ELF-1 (cell line): ENCODE results near the gene HLA-E.
A peak's percentile ranks its signal among the peaks of the same experiment; 100 is the strongest.
"Not testable (repeated sequence)": the region's sequence is repeated elsewhere in the genome, so short reads cannot be mapped to it uniquely, and the experiment has no call there.

ENCODE experiments used
- DNase-seq: peaks from one replicate; pipeline ENCODE4 v3.0.0-alpha.2; 2016; ENCODE audit warnings: low read depth, low spot score

HLA-E gene

DNA sequence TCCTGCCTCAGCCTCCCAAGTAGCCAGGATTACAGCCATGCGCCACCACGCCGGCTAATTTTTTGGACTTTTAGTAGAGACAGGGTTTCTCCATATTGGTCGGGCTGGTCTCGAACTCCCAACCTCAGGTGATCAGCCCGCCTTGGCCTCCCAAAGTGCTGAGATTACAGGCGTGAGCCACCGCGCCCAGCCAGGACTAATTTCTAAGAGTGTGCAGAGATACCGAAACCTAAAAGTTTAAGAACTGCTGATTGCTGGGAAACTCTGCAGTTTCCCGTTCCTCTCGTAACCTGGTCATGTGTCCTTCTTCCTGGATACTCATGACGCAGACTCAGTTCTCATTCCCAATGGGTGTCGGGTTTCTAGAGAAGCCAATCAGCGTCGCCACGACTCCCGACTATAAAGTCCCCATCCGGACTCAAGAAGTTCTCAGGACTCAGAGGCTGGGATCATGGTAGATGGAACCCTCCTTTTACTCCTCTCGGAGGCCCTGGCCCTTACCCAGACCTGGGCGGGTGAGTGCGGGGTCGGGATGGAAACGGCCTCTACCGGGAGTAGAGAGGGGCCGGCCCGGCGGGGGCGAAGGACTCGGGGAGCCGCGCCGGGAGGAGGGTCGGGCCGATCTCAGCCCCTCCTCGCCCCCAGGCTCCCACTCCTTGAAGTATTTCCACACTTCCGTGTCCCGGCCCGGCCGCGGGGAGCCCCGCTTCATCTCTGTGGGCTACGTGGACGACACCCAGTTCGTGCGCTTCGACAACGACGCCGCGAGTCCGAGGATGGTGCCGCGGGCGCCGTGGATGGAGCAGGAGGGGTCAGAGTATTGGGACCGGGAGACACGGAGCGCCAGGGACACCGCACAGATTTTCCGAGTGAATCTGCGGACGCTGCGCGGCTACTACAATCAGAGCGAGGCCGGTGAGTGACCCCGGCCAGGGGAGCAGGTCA is at the start of gene HLA-E:
TSS of gene HLA-E (plus strand) at position 429 of the 945 bp plus-strand sequence. CDS start at position 452, 23 bp downstream.
- peak; percentile 97 for DNase-seq

DNA sequence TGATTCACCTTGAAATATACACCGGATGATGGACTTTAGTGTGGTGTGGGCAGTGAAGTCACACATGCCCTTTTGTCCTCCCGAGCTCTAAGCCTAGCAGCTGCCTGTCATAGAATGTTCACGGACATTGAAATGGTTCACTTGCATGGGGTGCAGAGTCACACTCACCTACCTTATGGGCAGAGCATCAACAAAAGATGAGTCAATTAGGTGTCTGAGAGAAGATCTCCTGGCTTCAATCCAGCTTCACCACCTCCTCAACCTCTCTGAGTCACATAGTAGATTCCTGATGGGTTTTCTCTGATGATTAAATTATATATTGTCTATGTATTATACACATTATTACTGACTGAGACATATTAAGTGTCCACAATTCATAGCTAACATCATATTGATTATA is 48.1 kb upstream of the HLA-E start:
- no peak for DNase-seq

DNA sequence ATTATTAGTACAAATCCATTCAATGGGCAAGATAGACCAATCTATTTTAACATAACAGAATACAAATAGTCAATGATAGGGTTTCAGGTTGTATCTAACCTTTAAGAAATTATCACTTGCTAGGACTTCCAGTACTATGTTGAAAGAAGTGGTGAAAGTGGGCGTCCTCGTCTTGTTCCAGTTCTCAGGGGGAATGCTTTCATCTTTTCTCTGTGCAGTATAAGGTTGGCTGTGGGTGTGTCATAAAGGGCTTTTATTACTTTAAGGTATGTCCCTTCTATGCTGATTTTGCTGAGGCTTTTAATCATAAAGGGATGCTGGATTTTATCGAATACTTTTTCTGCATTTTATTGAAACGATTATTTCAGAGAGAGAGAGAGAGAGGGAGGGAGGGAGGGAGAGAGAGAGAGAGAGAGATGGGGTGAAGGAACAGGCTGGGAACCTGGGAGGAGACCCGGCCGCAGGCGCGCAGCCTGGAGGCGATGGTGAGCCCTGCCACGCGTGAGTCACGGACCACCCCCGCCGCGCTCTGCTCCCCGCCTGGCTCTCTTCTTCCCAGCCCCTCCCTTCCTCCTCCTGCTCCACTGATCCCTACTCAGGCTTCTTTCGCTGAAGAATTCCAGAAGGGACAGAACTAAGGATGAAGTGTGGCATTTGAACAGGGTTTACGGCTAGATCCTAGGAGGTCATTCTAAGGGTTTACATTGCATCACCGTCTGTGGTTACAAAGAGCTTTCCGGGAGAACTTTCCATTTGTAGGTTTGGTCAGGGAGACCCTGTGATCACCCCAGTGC is 45.5 kb upstream of the HLA-E start:
- no peak for DNase-seq

DNA sequence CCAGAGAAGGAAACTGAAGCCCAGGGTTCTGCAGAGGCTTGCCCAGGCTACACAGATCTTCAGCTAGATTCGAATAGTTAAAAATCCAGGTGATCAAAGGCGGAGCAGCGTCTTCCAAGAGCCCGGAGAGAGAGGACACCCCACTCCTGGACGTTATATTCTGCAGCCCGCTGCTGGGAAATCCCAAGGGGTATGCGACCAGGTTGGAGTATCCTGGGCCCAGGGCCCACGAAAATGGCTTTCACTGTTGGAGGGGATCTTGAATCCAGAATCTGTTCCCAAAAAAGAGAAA is 44.9 kb upstream of the HLA-E start:
- no peak for DNase-seq

DNA sequence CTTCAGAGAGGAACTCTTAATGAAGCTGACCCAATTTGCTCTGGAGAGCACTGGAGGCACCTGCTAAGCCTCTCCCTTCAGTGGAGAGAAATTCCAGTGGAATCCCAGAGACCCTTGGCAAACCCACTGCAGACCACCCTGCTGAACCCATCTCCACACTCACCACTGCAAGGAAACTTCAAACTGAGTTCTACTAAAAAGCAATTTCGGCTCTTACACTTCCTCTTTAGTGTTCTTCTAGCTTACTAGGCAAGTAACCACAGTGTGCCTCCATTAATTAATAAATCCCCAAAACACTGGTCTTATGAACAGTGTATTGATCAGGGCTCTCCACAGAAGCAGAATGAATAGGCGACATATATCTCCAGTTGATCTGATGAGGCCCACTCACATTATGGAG is 43.0 kb upstream of the HLA-E start:
- DNase-seq: no peak

DNA sequence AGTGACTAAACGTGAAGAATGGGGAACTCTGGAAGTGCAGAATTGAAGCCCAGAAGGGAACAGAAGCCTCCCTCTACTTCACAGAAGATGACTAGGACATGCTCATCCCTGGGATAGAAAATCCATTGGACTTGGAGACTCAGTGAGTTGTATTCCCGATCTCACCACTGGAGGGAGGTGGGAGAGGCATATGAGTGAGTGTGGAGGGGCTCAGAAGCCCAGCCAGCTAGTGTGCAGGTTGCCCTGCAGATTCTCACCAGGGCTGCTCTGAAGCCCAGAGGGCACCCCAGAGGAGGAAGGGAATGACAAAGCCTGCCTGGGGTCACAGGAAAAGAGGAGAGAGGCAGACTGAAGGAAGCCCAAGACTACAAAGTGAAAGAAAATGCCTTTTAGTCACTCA is 42.1 kb upstream of the HLA-E start:
- DNase-seq: peak; percentile 95

DNA sequence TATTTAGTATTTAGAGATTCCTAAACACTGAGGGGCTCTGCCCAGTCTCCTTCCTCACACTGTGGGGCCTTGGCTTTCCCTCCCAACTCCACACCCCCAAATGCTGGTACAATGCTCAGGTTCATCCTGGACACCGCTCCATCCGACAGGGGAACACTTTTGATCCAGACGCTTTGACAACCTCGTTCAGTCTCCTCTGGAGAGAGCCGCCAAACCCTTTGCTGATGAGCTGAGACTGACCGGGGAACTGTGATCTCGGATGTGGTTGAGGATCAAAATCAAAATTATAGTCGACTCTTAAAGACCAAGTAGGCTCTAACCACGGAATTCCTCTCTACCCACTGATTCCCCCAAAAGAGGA is 38.8 kb upstream of the HLA-E start:
- DNase-seq: no peak

DNA sequence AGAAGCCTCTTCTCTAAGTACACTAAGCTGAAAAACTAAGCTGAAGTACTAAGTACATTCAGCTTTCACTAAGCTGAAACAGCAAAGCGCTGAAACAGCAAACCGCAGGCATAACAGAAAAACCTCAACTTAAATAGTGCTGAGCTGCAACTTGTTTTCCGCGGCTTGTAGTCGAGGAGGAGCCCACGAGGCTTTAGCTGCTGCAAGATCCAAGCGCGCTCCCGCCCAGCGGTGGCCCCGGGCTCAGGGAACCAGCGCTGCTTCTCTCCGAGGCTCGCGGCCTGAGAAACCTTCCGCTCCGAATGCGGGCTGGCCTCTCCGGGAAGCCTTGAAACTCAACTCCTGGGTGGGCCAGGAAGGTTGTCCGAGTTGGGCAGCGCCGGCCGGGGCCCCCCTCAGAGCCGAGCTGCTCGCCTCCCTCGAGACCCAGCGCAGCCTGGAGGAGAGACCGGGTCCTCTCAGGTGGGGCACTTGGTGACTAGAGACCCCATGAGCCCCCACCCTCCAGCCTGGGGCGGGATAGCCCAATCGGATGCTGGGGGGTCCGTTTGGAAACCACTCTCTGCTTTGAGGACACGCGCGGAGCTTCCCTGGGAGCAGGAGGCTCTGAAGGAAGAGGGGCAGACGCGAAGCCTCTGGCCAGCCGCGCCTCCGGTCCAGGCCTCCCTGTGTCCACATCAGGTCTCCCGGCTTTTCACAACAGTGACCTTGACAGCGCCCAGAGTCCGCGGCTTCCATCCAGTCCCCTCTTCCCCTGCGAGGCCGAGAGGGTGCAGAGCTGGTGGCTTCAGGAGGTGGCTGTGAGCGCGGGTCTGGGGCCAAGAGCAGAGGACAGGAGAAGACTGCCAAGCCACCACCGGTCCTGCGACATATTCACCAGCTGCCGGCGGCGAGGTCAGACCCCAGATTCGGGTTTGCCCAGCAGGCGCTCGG is 38.1 kb upstream of the HLA-E start:
- peak; percentile 47 for DNase-seq

DNA sequence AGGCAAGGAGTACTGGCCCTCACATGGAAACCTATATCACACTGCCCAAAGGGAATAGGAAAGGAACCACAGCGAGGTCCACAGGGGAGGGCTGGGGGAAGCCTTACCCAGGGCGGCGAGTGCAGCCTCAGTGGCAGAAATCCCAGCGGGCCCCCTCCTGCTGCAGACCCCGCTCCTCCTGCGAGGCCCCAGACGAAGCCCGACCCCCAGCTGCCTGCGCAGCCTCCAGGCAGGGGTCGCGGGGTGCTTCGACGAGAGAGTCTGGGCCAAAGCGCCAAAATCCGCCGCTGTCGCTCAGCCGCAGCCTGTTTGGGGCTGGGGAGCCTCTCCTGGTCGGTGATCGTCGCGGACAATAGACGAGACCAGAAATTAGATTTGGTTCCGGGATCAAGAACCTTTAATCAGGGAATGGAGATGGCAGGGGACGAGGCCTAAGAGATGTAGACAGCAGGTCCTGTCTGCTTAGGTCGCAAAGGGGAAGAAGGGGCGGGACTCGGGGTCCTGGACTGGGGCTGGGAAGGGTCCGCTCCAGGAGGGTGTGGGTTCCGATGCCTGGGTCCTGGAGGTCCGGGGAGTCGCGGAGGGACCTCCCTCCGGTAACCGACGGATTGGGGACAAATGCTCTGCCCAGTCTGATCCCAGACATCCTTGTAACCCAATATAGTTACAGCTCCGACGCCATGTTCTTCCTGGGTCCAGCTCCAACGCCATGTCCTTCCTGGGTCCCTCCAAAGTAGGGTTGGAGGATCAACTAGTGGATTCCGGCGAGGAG is 36.4 kb upstream of the HLA-E start:
- DNase-seq: no peak

DNA sequence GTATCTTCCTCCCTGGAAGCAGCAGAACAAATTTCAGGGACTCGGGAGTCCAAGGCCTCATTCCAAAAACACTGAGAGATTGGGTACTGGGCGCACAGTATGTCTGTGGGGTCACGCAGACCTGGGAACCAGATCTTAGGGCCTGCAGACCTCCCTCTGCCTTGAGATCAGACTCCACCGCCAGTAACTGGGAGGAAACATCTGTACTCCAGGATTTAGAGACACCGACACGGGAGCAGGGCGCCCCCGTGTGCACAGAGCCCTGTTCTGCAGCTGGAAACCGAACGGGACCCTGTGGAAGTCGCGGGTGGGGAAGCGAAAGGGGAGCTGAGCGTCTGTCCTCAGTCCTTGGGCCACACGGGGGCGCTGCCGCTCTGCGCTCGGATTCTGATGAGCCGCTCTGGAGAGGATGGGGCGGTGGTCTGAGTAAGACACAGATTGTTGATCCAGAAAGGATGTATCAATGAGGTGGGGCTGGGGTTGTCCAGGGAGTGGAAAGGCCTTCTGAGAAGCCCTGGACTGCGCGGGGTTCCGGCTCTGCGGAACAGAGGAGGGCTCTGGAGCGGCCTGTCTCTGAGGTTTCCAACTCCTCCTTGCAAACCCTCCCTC is 35.7 kb upstream of the HLA-E start:
- DNase-seq: peak; percentile 97

DNA sequence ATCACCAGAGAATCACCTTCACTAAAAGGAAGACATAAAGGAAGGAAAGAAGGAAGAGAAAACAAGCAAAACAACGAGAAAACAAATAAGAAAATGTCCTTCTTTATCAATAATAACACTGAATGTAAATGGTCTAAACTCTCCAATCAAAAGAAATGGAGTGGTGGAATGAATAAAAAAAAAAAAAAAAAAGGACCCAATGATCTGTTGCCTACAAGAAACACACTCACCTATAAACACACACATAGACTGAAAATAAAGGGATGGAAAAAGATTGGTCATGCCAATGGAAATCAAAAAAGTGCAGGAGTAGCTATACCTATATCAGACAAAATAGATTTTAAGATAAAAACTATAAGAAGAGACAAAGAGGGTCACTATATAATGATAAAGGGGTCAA is 30.2 kb upstream of the HLA-E start:
- no peak for DNase-seq

DNA sequence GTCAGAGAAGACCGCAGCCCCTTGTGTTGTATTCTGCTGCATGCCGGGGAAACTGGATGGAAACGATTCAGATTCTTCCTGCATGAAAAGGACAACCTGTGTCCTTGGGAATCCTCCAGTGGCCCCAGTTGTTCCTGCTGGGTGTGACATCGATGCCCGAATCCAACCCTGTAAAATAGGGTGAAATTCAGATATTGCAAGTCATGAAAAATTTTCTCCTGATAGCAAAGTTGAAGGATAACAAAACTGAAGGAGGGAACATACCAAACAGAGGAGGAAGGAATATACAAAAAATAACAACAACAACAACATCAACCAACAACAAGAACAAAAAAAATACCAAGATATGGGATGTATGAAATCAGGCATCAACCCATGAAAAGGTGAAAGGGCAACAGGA is 28.3 kb upstream of the HLA-E start:
- no peak for DNase-seq

DNA sequence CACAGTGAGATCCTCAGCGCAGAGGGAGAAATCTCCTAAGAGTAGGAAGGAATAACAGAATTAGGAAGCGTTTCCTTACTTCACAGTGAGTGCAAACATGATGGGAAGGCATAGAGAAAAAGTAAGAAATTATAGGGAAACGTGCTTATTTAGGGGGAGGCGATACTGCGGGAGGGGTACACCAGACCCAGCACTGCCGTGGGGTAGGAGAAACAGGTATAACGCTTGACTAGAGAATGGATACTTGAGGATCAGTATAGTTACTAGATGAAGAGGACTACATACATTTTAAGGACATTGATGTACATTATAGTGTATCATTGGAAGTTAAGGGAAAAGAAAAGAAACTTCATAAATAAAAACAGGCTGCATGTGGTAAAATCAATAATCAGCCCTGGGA is 26.8 kb upstream of the HLA-E start:
- DNase-seq: no peak

DNA sequence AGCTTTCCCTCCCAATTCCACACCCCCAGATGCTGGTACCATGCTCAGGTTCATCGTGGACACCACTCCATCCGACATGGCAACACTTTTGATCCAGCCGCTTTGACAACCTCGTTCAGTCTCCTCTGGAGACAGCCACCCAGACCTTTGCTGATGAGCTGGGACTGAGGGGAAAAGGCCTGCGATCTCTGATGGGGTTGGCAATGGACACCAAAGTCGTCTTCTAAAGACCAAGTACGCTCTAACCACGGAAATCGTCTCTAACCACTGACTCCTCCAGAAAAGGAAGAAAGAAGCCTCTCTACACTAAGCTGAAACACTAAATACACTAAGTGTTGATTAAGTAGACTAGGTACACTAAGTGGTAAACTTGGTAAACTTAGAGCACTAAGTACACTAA is 26.1 kb upstream of the HLA-E start:
- DNase-seq: no peak

DNA sequence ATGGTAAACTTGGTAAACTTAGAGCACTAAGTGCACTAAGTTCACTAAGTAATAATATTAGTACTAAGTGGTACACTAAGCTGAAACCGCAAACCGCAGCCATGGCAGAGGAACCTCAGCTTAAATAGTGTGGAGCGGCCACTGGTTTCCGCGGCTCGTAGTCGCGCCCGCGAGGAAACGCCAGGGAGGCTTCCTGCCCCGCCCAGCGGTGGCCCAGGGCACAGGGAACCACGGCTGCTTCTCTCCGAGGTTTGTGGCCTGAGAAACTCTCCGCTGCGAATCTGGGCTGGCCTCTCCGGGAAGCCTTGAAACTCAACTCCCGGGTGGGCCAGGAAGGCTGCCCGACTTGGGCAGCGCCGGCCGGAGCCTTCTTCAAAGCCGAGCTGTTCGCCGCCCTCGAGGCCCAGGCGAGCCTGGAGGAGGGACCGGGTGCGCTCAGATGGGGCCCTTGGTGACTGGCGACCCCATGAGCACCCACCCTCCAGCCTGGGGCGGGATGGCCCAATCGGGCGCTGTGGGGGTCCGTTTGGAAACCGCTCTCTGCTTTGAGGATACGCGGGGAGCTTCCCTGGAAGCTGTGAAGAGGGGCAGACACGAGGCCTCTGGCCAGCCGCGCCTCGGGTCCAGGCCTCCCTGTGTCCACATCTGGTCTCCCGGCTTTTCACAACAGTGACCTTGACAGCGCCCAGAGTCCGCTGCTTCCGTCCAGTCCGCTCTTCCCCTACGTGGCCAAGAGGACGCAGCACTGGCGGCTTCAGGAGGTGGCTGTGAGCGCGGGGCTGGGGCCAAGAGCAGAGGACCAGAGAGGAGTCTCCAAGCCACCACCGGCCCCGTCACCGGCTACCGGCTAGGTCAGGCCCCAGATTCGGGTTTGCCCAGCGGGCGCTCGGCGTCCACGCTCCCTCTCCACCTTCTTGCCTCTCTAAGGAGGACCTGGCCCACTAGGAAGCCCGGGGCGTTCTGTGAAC is 25.4 kb upstream of the HLA-E start:
- no peak for DNase-seq

DNA sequence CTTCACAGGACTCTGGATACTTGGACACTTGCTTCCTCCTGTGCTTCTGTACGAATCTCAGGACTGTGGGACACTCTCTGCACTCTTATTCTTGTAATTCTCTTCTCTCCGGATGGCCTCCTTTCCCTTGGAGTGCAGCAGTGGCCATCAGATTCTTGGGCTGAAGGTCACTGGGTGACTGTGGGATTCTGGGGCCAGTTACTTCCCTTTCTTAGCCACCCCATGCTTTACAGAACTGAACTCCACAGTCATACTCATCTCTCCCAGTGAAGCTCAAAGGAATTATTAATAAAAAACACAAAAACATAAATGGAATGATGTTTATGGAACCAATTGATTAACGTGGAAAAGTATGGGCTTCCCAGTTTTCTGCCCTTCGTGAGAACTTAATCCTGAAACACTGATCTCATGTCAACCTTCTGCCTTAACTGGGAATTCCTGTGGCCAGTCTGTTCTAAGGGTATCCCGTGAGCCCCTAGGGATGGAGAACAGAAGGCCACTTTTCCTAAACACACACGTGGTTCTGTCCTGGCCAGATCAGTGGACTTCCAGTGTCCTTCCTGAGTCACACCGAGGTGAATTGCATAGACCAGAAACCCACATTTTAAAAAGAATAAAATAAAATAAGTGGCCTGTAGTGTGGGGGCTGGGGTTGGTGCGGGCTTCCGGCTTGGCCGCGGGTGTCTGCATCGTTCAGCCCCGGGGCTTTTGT is 23.6 kb upstream of the HLA-E start:
- DNase-seq: no peak

DNA sequence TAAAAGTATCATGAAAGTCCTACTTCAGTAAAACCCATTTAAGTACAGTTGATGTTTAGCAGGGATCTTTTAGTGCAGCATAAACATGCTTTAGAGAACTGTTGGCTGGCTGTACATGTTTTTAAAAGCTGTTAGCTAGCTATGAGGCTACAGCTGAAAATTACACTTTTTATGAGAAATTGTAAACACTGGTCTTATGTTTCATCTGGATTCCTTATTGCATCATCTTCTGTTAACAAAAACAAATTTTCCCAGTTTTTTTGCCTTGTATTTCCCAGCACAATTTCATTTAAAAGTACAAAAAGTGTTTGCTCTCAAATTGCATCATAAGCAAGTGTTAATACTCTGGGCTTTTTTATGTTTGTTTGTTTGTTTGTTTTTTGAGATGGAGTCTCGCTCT is 18.3 kb upstream of the HLA-E start:
- no peak for DNase-seq

DNA sequence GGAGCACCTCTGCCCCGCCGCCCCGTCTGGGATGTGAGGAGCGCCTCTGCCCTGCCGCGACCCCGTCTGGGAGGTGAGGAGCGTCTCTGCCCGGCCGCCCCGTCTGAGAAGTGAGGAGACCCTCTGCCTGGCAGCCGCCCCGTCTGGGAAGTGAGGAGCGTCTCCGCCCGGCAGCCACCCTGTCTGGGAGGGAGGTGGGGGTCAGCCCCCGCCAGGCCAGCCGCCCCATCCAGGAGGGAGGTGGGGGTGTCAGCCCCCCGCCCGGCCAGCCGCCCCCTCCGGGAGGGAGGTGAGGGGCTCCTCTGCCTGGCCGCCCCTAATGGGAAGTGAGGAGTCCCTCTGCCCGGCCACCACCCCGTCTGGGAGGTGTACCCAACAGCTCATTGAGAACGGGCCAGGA is 14.2 kb upstream of the HLA-E start:
- DNase-seq: not testable (repeated sequence)
